Measurements from ENCODE around the gene MEIOSIN. TPM values are rescaled to one million over a fixed set of nuclear protein-coding genes. Genes with fewer than 3 reads are reported as not detected.

Gene MEIOSIN
- total and polyA plus RNA-seq, 5 donors from 2014 or later, result not detected

DNA sequence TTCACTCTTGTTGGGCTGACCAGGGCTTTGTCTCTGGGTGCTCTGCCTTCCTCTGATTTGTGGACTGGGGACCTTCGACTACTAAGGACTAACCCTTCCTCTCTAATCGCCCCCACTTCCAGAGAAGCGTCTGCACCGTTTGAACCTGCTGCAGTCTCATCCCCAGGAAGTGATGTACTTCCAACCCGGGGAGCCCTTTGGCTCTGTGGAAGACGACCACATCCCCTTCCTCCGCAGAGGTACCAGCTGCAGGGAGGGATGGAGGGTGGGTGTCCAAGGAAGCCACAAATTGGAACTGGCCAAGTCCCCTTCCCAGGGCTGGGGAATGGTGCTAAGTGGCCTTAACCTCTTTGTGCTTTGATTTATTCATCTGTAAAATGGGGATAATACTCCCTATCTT lies 31.6 kb upstream of the MEIOSIN start:
- H3K36me3 ChIP-seq (ENCODE audit: control insufficient read depth, insufficient read depth, low read length), result peaks cover 4% of the 10 kb centered on the region
- H3K9me3 Mint-ChIP-seq, result no peaks in the 10 kb centered on the region
- no peaks in the 10 kb centered on the region for H3K4me1 ChIP-seq (ENCODE audit: control insufficient read depth, insufficient read depth, low read length, poor library complexity, severe bottlenecking)
- no peak overlapping the region for H3K4me3 Mint-ChIP-seq
- no peaks in the 10 kb centered on the region for H3K27me3 Mint-ChIP-seq
- H3K4me1 Mint-ChIP-seq, result peaks cover 0 to 4% (median 2%) of the 10 kb centered on the region in 4 donors
- no peaks in the 10 kb centered on the region for H3K9me3 ChIP-seq (ENCODE audit: control insufficient read depth in 2 of 2, low read length in 2 of 2)
- no peak overlapping the region for H3K27ac Mint-ChIP-seq
- peaks cover 14% of the 10 kb centered on the region for H3K36me3 Mint-ChIP-seq
- H3K4me3 ChIP-seq (ENCODE audit: low read depth, low read length), result no peak overlapping the region
- no peak overlapping the region for H3K27ac ChIP-seq (ENCODE audit: insufficient read depth, low read length, poor library complexity, severe bottlenecking)
- DNase-seq, result no peak
- ATAC-seq (ENCODE audit: low read depth in 2 of 2), result no peak
- no peaks in the 10 kb centered on the region for H3K27me3 ChIP-seq (ENCODE audit: control insufficient read depth, insufficient read depth, low read length)

- H3K27ac ChIP-seq (ENCODE audit: insufficient read depth, low read length, poor library complexity, severe bottlenecking), result no peak overlapping the region
- no peak for ATAC-seq (ENCODE audit: low read depth in 2 of 2)
- H3K9me3 ChIP-seq (ENCODE audit: control insufficient read depth in 2 of 2, low read length in 2 of 2), result no peaks in the 10 kb centered on the region
- Mint-ChIP-seq H3K4me3 (no peak overlapping the region), H3K27me3 (no peaks in the 10 kb centered on the region), H3K27ac (no peak overlapping the region), H3K36me3 (peaks cover 8% of the 10 kb centered on the region), H3K4me1 (peaks cover 0 to 5% (median 3%) of the 10 kb centered on the region in 4 donors), H3K9me3 (no peaks in the 10 kb centered on the region)
- no peak overlapping the region for H3K4me3 ChIP-seq (ENCODE audit: low read depth, low read length)
- no peaks in the 10 kb centered on the region for H3K27me3 ChIP-seq (ENCODE audit: control insufficient read depth, insufficient read depth, low read length)
- no peaks in the 10 kb centered on the region for H3K4me1 ChIP-seq (ENCODE audit: control insufficient read depth, insufficient read depth, low read length, poor library complexity, severe bottlenecking)
- DNase-seq, result no peak
- H3K36me3 ChIP-seq (ENCODE audit: control insufficient read depth, insufficient read depth, low read length), result peaks cover 4% of the 10 kb centered on the region
These were observed 28.1 kb upstream of the MEIOSIN start for GRCh38 chr19:45705115-45705514.

DNA sequence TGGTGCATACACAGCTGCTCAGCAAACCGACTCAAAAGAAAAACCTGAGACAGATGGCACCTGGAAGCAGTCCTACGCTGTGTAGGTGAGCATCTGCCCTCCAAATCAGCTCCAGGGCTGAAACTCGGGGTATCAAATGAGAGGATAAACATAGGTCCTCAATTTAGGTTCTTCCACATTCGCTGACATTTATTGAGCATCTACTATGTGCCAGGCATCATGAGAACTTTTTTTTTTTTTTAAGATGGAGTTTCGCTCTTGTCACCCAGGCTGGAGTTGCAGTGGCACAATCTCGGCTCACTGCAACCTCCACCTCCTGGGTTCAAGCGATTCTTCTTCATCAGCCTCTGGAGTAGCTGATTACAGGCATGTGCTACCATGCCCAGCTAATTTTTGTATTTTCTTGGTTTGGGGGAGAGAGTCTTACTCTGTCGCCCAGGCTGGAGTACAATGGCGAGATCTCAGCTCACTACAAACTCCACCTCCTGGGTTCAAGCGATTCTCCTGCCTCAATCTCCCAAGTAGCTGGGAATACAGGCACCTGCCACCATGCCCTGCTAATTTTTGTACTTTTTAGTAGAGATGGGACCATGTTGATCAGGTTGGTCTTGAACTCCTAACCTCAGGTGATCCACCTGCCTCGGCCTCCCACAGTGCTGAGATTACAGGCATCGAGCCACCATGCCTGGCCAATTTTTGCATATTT lies 27.4 kb upstream of the MEIOSIN start:
- H3K27me3 Mint-ChIP-seq, result peaks cover under 1% of the 10 kb centered on the region
- Histone ChIP-seq H3K27ac (ENCODE audit: insufficient read depth, low read length, poor library complexity, severe bottlenecking) (no peak overlapping the region), H3K4me3 (ENCODE audit: low read depth, low read length) (no peak overlapping the region), H3K4me1 (ENCODE audit: control insufficient read depth, insufficient read depth, low read length, poor library complexity, severe bottlenecking) (no peaks in the 10 kb centered on the region), H3K9me3 (ENCODE audit: control insufficient read depth in 2 of 2, low read length in 2 of 2) (no peaks in the 10 kb centered on the region), H3K36me3 (ENCODE audit: control insufficient read depth, insufficient read depth, low read length) (peaks cover 4% of the 10 kb centered on the region), H3K27me3 (ENCODE audit: control insufficient read depth, insufficient read depth, low read length) (no peaks in the 10 kb centered on the region)
- H3K9me3 Mint-ChIP-seq, result no peaks in the 10 kb centered on the region
- ATAC-seq (ENCODE audit: low read depth in 2 of 2), result no peak
- H3K4me1 Mint-ChIP-seq, result peaks cover 0 to 10% (median 7%) of the 10 kb centered on the region in 4 donors
- no peak for DNase-seq
- H3K36me3 Mint-ChIP-seq, result peaks cover 14% of the 10 kb centered on the region
- no peak overlapping the region for H3K4me3 Mint-ChIP-seq
- no peak overlapping the region for H3K27ac Mint-ChIP-seq

DNA sequence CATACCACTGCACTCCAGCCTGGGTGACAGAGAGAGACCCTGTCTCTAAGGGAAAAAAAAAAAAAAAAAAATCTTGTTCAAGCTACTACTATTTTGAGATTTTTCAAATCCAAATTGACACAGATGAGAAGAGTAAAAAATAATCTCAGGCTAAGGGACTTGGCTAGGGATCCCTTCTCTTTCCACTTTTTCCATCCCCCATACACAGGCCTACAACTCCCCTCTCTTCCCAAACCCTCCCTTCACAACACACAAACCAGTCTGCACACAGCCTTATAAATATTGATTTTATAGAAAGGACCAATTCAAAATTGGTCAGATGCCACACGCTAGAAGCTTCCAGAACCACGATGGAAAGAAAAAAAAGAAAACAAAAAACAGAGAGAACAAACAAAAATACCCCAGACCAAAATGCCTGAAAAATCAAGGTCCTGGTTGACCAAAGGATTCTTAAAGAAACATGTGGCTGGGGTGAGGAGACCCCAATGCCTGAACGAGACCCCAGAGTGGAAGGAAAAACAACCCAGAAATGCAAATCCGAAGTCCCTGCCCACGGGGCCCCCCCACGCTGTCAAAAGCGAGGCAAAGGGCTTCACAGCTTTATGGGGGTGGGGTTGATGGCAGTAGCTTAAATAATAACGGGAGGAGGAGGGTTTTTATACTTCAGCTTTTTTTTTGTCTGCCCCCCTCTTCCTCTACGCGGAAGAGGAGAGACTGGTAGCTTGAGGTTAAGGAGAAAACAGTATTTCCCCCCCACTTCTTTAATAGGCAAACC lies 22.7 kb upstream of the MEIOSIN start:
- Histone ChIP-seq H3K4me3 (ENCODE audit: low read depth, low read length) (no peak overlapping the region), H3K4me1 (ENCODE audit: control insufficient read depth, insufficient read depth, low read length, poor library complexity, severe bottlenecking) (no peaks in the 10 kb centered on the region), H3K27me3 (ENCODE audit: control insufficient read depth, insufficient read depth, low read length) (no peaks in the 10 kb centered on the region), H3K9me3 (ENCODE audit: control insufficient read depth in 2 of 2, low read length in 2 of 2) (no peaks in the 10 kb centered on the region), H3K36me3 (ENCODE audit: control insufficient read depth, insufficient read depth, low read length) (peaks cover 4% of the 10 kb centered on the region), H3K27ac (ENCODE audit: insufficient read depth, low read length, poor library complexity, severe bottlenecking) (no peak overlapping the region)
- DNase-seq, result no peak
- H3K4me3 Mint-ChIP-seq, result peak overlapping the region in 2 of 4 donors; percentile 63
- H3K27me3 Mint-ChIP-seq, result peaks cover 5% of the 10 kb centered on the region
- H3K27ac Mint-ChIP-seq, result peak overlapping the region in 1 of 3 donors; percentile 23
- no peak for ATAC-seq (ENCODE audit: low read depth in 2 of 2)
- peaks cover 9% of the 10 kb centered on the region for H3K36me3 Mint-ChIP-seq
- H3K4me1 Mint-ChIP-seq, result peaks cover 5 to 30% (median 18%) of the 10 kb centered on the region in 4 donors
- no peaks in the 10 kb centered on the region for H3K9me3 Mint-ChIP-seq

- peaks cover 9% of the 10 kb centered on the region for H3K4me1 ChIP-seq (ENCODE audit: control insufficient read depth, insufficient read depth, low read length, poor library complexity, severe bottlenecking)
- no peak overlapping the region for H3K27ac ChIP-seq (ENCODE audit: insufficient read depth, low read length, poor library complexity, severe bottlenecking)
- Mint-ChIP-seq H3K4me3 (no peak overlapping the region), H3K27me3 (peaks cover 5% of the 10 kb centered on the region), H3K27ac (no peak overlapping the region), H3K9me3 (no peaks in the 10 kb centered on the region), H3K4me1 (peaks cover 14 to 45% (median 29%) of the 10 kb centered on the region in 4 donors), H3K36me3 (peaks cover 9% of the 10 kb centered on the region)
- DNase-seq, result no peak
- H3K36me3 ChIP-seq (ENCODE audit: control insufficient read depth, insufficient read depth, low read length), result peaks cover 4% of the 10 kb centered on the region
- no peaks in the 10 kb centered on the region for H3K27me3 ChIP-seq (ENCODE audit: control insufficient read depth, insufficient read depth, low read length)
- no peak for ATAC-seq (ENCODE audit: low read depth in 2 of 2)
- H3K4me3 ChIP-seq (ENCODE audit: low read depth, low read length), result no peak overlapping the region
- H3K9me3 ChIP-seq (ENCODE audit: control insufficient read depth in 2 of 2, low read length in 2 of 2), result no peaks in the 10 kb centered on the region
These were observed 21.2 kb upstream of the MEIOSIN start for GRCh38 chr19:45711851-45712698.

DNA sequence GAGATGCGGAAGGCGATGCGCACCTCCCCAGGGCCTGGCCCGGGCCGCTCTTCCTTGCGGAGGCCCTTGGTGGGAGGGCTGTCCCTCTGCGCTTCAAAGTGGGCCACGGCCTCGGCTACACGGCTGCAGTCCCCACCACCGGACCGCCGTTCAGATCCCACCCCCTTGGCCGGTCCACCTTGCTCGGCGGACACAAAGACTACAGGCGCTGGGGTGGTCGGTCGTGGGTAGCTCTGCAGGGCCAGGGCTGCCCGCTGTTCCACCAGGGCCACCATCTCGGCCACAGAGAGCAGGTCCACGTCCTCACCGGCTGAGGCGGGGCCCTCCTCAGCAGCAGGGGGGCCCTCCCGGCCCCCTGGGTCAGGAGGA lies 20.6 kb upstream of the MEIOSIN start:
- Mint-ChIP-seq H3K27ac (no peak overlapping the region), H3K36me3 (peaks cover 9% of the 10 kb centered on the region), H3K9me3 (no peaks in the 10 kb centered on the region), H3K4me3 (no peak overlapping the region), H3K27me3 (peaks cover 5% of the 10 kb centered on the region), H3K4me1 (peaks cover 14 to 51% (median 32%) of the 10 kb centered on the region in 4 donors)
- DNase-seq, result no peak
- Histone ChIP-seq H3K4me3 (ENCODE audit: low read depth, low read length) (no peak overlapping the region), H3K9me3 (ENCODE audit: control insufficient read depth in 2 of 2, low read length in 2 of 2) (no peaks in the 10 kb centered on the region), H3K36me3 (ENCODE audit: control insufficient read depth, insufficient read depth, low read length) (peaks cover 4% of the 10 kb centered on the region), H3K27me3 (ENCODE audit: control insufficient read depth, insufficient read depth, low read length) (no peaks in the 10 kb centered on the region), H3K4me1 (ENCODE audit: control insufficient read depth, insufficient read depth, low read length, poor library complexity, severe bottlenecking) (peaks cover 12% of the 10 kb centered on the region), H3K27ac (ENCODE audit: insufficient read depth, low read length, poor library complexity, severe bottlenecking) (no peak overlapping the region)
- ATAC-seq (ENCODE audit: low read depth in 2 of 2), result no peak

GRCh38 chr19:45713141-45713540 lies 20.1 kb upstream of the MEIOSIN start:
- peaks cover 4% of the 10 kb centered on the region for H3K36me3 ChIP-seq (ENCODE audit: control insufficient read depth, insufficient read depth, low read length)
- no peak overlapping the region for H3K4me3 ChIP-seq (ENCODE audit: low read depth, low read length)
- H3K27ac ChIP-seq (ENCODE audit: insufficient read depth, low read length, poor library complexity, severe bottlenecking), result no peak overlapping the region
- H3K27me3 ChIP-seq (ENCODE audit: control insufficient read depth, insufficient read depth, low read length), result no peaks in the 10 kb centered on the region
- Mint-ChIP-seq H3K4me1 (peaks cover 14 to 56% (median 34%) of the 10 kb centered on the region in 4 donors), H3K36me3 (peaks cover 9% of the 10 kb centered on the region), H3K27ac (peak overlapping the region in 1 of 3 donors; percentile 20), H3K27me3 (peaks cover 5% of the 10 kb centered on the region), H3K9me3 (no peaks in the 10 kb centered on the region), H3K4me3 (no peak overlapping the region)
- no peak for ATAC-seq (ENCODE audit: low read depth in 2 of 2)
- DNase-seq, result no peak
- H3K4me1 ChIP-seq (ENCODE audit: control insufficient read depth, insufficient read depth, low read length, poor library complexity, severe bottlenecking), result peaks cover 17% of the 10 kb centered on the region
- H3K9me3 ChIP-seq (ENCODE audit: control insufficient read depth in 2 of 2, low read length in 2 of 2), result no peaks in the 10 kb centered on the region

Measured in CD4-positive, CD25-positive, alpha-beta regulatory T cell (primary cell).